CD4-positive, alpha-beta T cell treated with Interleukin-15 for 4 hours (primary cell): ENCODE results near the gene IFNL2.
"Not testable (repeated sequence)": the region's sequence is repeated elsewhere in the genome, so short reads cannot be mapped to it uniquely, and the experiment has no call there.

Source experiments
- DNase-seq: peaks from one replicate; pipeline ENCODE4 v3.0.0-alpha.2; 2020; ENCODE audit warnings: low spot score

IFNL2 gene

GRCh38 chr19:39253374-39254149 is 14.6 kb upstream of the IFNL2 start:
- no peak for DNase-seq

- DNase-seq: no peak
Observed at GRCh38 chr19:39254531-39255345, 13.5 kb upstream of the IFNL2 start.

- no peak for DNase-seq
Observed at GRCh38 chr19:39257227-39257626, 11.0 kb upstream of the IFNL2 start.

- no peak for DNase-seq
Observed at GRCh38 chr19:39261704-39262103, 6.5 kb upstream of the IFNL2 start.

- no peak for DNase-seq
Observed at GRCh38 chr19:39262496-39262895, 5.7 kb upstream of the IFNL2 start.

- DNase-seq: no peak
Observed at GRCh38 chr19:39263912-39264305, 4.3 kb upstream of the IFNL2 start.

- DNase-seq: no peak
Observed at GRCh38 chr19:39264306-39265290, 3.6 kb upstream of the IFNL2 start.

GRCh38 chr19:39265321-39265916 is 2.8 kb upstream of the IFNL2 start:
- DNase-seq: no peak

- not testable (repeated sequence) for DNase-seq
Observed at GRCh38 chr19:39268531-39269223, 481 bp downstream of the IFNL2 start.

- not testable (repeated sequence) for DNase-seq
Observed at GRCh38 chr19:39269369-39269768, 1.2 kb downstream of the IFNL2 start.

- no peak for DNase-seq
Observed at GRCh38 chr19:39270036-39270871, 2.1 kb downstream of the IFNL2 start.

GRCh38 chr19:39273859-39274258 is 5.7 kb downstream of the IFNL2 start:
- DNase-seq: not testable (repeated sequence)

GRCh38 chr19:39275578-39275977 is 7.4 kb downstream of the IFNL2 start:
- no peak for DNase-seq

- no peak for DNase-seq
Observed at GRCh38 chr19:39276740-39277139, 8.5 kb downstream of the IFNL2 start.

GRCh38 chr19:39277598-39277997 is 9.4 kb downstream of the IFNL2 start:
- DNase-seq: no peak

- DNase-seq: no peak
Observed at GRCh38 chr19:39282021-39282420, 13.8 kb downstream of the IFNL2 start.

- no peak for DNase-seq
Observed at GRCh38 chr19:39284032-39284431, 15.8 kb downstream of the IFNL2 start.

- no peak for DNase-seq
Observed at GRCh38 chr19:39293394-39293793, 25.2 kb downstream of the IFNL2 start.

GRCh38 chr19:39296055-39296645 is 28.0 kb downstream of the IFNL2 start, which contains the start of gene IFNL1:
Gene IFNL1 (plus strand): TSS chr19:39296407. CDS start chr19:39296422, 15 bp downstream.
- DNase-seq: no peak

GRCh38 chr19:39296906-39297305 is 28.7 kb downstream of the IFNL2 start:
- DNase-seq: no peak
